Measurements from ENCODE around the gene FIS1. TPM values are rescaled to one million over a fixed set of nuclear protein-coding genes. Genes with fewer than 3 reads are reported as not detected.
"Not testable (repeated sequence)": the region's sequence is repeated elsewhere in the genome, so short reads cannot be mapped to it uniquely, and the experiment has no call there.

Gene FIS1
- total RNA-seq, 1 donor from 2014 or later: 333 TPM

DNA sequence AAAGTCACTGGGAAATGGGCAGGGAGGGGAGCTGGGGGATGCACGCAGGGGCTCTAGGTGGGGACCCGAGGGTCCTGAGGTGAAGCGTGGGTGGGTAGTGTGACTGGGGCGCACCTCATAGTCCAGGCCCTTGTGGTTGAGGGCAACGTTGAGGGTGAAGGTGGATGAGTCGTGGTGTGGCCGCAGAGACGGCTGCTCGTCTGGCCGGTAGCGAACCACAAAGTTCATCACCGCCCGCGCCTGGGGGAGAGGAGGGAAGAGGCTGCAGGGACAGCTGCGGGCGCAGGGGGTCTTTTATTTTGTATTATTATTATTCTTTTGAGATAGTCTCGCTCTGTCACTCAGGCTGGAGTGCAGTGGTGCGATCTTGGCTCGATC is 38.2 kb downstream of the FIS1 start:
- DNase-seq (ENCODE audit: low read depth): no peak

DNA sequence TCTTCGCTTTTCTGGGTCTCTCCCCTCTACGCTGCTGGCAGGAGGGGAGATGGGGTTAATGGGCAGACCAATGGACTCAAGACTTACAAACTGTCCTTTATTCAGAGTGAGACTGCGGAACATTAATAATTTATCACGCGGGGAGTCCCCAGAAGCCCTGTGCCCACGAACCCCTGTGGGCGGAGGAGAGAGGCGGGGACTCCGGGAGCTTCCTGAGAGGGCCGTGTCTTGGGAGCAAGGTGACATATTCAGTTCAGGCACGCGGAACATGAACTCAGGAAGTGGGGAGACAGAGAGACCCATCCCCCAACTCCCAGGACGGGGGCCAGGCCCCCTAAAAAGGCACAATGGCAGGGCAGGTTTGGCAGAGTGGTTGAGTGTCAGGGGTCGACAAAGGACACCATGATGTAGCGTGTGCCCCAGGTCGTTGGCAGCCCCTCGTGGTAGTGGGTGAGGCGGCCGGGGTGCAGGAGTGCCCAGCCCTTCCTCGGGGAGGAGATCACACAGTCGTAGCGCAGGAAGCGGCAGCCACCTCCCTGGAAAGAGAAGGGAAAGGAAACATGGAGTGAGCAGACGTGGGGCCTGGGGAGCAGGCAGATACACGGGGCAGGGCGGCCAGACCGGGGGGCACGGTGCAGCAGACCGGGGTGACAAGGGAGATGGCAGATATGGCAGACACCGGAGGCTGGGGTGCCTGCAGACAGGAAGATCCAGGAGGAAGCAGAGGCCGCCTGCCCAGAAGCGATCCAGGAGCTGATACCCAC is 38.8 kb downstream of the FIS1 start:
- no peak for DNase-seq (ENCODE audit: low read depth)

DNA sequence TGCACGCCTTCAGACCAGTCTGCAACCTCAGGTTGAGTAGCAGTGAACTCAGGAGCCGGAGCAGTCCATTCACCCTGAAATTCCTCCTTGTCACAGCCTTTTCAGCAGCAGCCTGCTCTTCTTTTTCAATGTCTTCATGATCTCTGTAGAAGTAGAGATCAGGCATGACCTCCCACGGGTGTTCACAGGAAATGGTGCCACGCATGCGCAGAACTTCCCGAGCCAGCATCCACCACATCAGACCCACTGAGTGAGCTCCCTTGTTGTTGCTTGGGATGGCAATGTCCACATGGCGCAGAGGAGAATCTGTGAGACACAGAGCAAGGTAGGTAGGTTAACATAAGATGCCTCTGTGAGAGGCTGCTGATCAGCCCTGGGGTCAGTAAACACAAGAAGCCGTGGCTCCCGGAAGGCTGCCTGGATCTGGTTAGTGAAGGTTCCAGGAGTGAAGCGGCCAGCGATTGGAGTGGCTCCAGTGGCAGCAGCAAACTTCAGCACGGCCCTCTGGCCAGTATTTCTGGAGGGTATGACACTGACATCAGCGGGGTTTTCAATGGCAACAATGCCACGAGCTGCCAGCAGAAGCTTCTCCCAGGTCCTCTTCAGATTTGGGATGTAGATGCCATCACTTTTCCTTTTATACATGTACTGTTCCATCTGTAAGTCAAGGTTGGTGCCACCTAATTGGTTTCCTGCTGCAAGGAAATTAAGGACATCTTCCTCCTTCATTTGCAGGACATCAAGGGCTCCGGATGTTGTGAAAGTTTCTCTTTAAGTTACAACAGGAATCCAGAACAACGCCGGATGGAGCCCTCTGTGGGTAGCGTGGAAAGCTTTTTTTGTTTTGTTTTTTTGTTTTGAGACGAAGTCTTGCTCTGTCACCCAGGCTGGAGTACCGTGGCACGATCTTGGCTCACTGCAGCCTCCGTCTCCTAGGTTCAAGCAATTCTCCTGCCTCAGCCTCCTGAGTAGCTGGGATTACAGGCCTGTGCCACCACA is 40.8 kb downstream of the FIS1 start:
- DNase-seq (ENCODE audit: low read depth): not testable (repeated sequence)

DNA sequence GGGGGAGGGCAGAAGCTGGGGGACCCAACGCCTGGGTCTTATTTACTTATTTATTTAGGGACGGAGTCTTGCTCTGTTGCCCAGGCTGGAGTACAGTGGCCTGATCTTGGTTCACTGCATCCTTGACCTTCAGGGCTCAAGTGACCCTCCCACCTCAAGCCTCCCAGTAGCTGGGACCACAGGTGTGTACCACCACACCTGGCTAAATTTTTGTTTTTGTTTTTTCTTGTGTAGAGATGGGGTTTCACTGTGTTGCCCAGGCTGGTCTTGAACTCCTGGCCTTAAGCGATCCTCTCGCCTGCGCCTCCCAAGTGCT is 42.3 kb downstream of the FIS1 start:
- DNase-seq (ENCODE audit: low read depth): no peak

DNA sequence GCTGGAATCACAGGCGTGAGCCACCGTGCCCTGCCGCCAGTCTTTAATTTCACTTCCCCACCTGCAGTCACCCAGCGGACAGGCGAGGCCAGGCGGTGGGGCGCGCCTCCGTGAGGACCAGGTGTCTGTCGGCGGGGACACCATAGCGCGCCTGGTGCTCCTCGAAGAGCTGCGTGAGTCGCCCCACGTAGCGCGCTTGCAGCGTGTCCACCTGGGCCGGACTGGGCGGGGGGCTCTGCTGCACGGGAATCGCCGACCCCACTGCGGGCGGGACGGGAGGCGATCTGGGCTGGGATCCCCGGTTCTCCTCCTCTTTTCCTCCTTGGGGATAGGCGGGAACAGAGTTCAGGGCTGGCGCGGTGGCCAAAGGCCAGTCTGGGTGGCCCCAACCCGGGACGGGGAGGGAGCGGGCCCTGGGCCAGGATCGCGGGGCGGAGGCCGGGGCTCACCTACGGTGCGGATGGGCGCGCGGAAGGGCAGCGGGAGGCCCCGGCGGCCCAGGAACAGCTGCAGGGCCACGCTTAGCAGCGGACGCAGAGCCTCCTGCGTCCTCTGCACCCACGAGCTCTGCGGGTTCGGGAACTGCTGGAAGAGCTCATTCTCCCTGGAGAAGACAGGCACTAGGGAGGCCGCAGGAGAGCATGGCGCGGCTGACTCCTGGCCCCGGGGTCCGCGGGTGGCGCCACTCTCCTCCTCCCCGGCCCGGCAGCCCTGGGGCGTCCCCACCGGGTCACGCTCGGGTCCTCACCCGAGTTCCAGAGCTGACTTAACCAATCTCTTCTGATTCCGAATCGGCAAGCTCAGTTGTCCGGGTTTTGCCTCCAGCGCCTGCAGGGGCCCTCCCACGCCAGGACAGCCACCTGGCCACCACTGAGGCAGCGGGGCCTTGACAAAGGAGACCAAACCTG is 42.9 kb downstream of the FIS1 start:
- DNase-seq (ENCODE audit: low read depth): no peak

DNA sequence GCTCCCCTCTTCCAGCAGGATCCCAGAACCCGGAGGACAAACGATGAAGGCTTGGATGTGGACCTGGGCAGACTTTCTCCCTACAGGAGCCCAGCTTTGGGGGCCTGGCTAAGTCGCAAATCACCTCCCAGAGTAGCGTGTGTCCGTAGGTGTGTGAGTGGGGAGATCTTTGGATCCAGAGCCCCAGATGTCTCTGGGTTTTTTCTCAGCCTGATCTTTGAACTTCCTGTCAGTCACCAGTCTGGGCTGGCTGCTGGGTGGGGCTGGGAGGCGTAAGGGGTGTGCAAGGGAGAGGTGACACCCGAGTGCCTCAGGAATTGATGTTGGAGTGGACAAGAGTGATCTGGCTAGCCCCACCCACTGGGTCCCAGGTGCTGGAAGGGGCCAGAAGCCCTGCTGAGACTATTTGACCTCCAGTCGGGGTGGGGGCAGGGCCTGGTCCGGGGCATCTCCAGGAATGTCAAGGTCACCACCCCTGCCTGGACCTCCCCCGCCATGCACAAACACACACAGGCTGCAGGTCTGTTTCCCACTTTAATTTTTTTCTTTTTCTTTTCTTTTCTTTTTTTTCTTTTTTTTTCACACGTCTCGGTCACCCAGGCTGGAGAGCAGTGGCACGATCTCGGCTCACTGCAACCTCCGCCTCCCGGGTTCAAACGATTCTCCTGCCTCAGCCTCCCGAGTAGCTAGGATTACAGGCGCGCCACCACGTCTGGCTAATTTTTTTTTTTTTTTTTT is 43.9 kb downstream of the FIS1 start, which contains the start of gene MOGAT3:
Gene MOGAT3 (minus strand): TSS at position 175 of the 738 bp plus-strand sequence. CDS start 182 bp downstream, outside the sequence.
- no peak for DNase-seq (ENCODE audit: low read depth)

DNA sequence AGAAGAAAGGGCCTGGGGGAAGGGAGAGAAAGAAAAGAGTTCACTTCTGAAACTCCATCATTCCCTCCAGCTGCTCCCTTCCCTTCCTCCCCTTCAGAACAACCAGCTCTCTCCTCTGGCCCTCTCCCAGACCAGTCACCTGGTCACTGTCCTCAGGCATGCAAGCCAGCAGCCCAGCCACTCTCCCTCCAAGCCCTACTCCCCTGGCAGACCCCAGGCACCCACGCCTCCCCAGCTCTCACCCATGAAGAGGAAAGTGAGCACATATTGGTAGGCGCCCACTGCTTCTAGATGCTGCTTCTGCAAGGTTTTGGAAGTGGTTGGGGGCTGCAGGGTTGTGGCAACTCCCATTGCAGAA is 44.4 kb downstream of the FIS1 start:
- no peak for DNase-seq (ENCODE audit: low read depth)

DNA sequence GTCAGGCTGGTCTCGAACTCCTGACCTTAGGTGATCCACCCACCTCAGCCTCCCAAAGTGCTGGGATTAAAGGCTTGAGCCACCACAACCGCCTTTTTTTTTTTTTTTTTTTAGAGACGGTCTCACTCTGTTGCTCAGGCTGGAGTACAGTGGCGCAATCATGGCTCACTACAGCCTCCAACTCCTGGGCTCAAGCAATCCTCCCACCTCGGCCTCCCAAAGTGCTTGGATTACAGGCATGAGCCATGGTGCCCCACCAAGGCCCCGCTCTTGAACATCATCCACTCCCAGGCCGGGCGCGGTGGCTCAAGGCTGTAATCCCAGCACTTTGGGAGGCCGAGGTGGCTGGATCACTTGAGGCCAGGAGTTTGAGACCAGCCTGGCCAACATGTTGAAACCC is 45.4 kb downstream of the FIS1 start:
- not testable (repeated sequence) for DNase-seq (ENCODE audit: low read depth)

DNA sequence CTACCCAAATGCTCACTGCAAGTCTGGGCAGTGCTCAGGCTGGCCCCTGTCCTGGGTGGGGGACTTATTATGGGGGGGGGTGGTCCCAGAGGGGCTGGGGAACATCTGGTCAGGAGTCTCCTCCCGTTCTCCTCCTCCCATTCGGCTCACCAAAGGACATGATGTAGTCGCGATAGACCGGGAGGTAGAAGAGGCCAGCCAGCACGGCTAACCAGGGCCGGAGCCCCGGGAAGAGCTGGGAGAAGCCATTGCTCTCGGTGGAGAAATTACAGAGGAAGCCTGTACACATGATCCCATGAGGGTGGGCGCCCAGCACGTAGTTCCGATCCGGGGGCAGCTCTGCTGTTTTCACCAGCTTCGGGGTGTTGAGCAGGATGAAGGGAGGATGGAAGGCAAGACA is 46.4 kb downstream of the FIS1 start:
- DNase-seq (ENCODE audit: low read depth): no peak

DNA sequence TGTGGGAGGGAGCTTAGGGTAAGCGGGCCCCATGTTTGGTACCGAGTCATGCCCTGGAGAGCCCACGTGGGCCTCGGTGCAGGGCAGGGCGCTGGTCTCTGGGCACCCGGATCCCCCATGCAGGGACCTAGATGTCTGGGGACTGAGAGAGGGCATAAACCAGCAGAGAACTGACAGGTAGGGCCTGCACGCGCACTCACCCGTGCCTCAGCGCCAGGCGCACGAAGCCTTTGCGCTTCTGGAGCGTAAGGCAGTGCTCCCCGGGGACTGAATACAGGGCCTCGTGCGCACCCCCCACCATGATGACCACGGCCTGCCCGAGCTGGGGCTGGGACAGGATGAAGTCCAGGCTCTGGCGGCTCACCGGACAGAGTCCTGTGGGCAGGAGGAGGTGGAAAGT is 46.9 kb downstream of the FIS1 start:
- no peak for DNase-seq (ENCODE audit: low read depth)

DNA sequence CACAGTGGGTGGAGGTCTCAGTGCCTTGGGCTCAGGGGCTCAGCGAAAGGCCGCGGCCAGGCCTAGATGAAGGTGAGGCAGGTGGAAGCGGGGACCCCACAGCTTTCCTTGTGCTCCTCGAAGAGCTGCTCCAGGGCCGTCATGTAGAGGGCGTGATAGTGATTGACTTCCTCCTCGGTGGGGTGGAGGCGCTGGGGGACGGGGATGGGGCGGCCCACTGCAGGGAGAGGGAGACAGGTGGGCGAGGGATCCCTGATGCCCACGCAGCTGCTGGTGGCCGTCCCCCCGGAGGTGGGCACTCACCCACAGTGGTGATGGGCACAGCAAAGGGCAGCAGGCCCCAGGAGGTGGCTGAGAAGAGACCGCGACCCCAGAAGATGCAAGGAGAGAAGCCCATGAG is 49.0 kb downstream of the FIS1 start:
- DNase-seq (ENCODE audit: low read depth): no peak

Other genes with a start within 250 kb of the FIS1 start
- gene MUC17, start 225.0 kb downstream of the FIS1 start, total RNA-seq: not detected in 2 replicates
- gene TRIM56, start 159.6 kb downstream of the FIS1 start, total RNA-seq: 7.8 and 7.9 TPM in 2 replicates
- 26.6 and 31.9 TPM in 2 replicates for gene SERPINE1, start 118.0 kb downstream of the FIS1 start, total RNA-seq
- gene AP1S1, start 90.6 kb downstream of the FIS1 start, total RNA-seq: 53.3 and 79.5 TPM in 2 replicates
- gene VGF, start 79.5 kb downstream of the FIS1 start, total RNA-seq: not detected in 2 replicates
- gene NAT16, start 64.8 kb downstream of the FIS1 start, total RNA-seq: not detected in 2 replicates
- gene MOGAT3, start 44.0 kb downstream of the FIS1 start, total RNA-seq: not detected in 2 replicates
- gene PLOD3, start 27.5 kb downstream of the FIS1 start, total RNA-seq: 59.0 and 60.8 TPM in 2 replicates
- 103 and 116 TPM in 2 replicates for gene ZNHIT1, start 26.9 kb downstream of the FIS1 start, total RNA-seq
- 3.8 and 6.6 TPM in 2 replicates for gene CLDN15, start 7.3 kb downstream of the FIS1 start, total RNA-seq
- gene IFT22, start 76.7 kb upstream of the FIS1 start, total RNA-seq: 28.7 and 28.8 TPM in 2 replicates
- gene COL26A1, start 117.8 kb upstream of the FIS1 start, total RNA-seq: 0.19 TPM in 1 of 2 replicates, not detected in the other

All from myocyte (in vitro differentiated cells).